Stimulated activated CD8-positive, alpha-beta memory T cell treated with anti-CD3 and anti-CD28 coated beads, Interleukin-12 subunit alpha, Interleukin-12 subunit beta, amount 100 ng/mL, for 24 hours (primary cell): ENCODE measurements around the gene FBRS.

Experiments used
- DNase-seq: peaks from one replicate; pipeline ENCODE4 v3.0.0-alpha.2; 2020; ENCODE audit errors: extremely low read depth

Gene FBRS

GRCh38 chr16:30644334-30644830, 13.8 kb upstream of the FBRS start:
- no peak for DNase-seq

- DNase-seq, result no peak
Measured at GRCh38 chr16:30645727-30646126, 12.5 kb upstream of the FBRS start.

- no peak for DNase-seq
Measured at GRCh38 chr16:30647274-30647571, 11.0 kb upstream of the FBRS start.

GRCh38 chr16:30649725-30650368, 8.4 kb upstream of the FBRS start:
- no peak for DNase-seq

- DNase-seq, result peak; percentile 97
Measured at GRCh38 chr16:30650369-30651123, 7.7 kb upstream of the FBRS start, which contains the start of gene PRR14. TSS of gene PRR14 (plus strand) at chr16:30650960. CDS start at chr16:30651646, 686 bp downstream.

- DNase-seq, result no peak
Measured at GRCh38 chr16:30651124-30652004, 6.9 kb upstream of the FBRS start.

- DNase-seq, result no peak
Measured at GRCh38 chr16:30652005-30652296, 6.3 kb upstream of the FBRS start.

GRCh38 chr16:30652718-30653117, 5.5 kb upstream of the FBRS start:
- no peak for DNase-seq

GRCh38 chr16:30654856-30655255, 3.4 kb upstream of the FBRS start:
- DNase-seq, result no peak

GRCh38 chr16:30655815-30656347, 2.4 kb upstream of the FBRS start:
- DNase-seq, result no peak

- DNase-seq, result no peak
Measured at GRCh38 chr16:30656388-30656787, 1.8 kb upstream of the FBRS start.

GRCh38 chr16:30656974-30657865, 1.0 kb upstream of the FBRS start:
- DNase-seq, result no peak

GRCh38 chr16:30658731-30659506, 688 bp downstream of the FBRS start:
- no peak for DNase-seq

GRCh38 chr16:30659507-30660423, 1.5 kb downstream of the FBRS start:
- DNase-seq, result no peak

GRCh38 chr16:30660424-30661261, 2.4 kb downstream of the FBRS start:
- no peak for DNase-seq

GRCh38 chr16:30662449-30662848, 4.2 kb downstream of the FBRS start:
- no peak for DNase-seq

- no peak for DNase-seq
Measured at GRCh38 chr16:30663038-30663437, 4.8 kb downstream of the FBRS start.

- no peak for DNase-seq
Measured at GRCh38 chr16:30663820-30664219, 5.6 kb downstream of the FBRS start.
